ENCODE results near the gene HAGH.

DNA sequence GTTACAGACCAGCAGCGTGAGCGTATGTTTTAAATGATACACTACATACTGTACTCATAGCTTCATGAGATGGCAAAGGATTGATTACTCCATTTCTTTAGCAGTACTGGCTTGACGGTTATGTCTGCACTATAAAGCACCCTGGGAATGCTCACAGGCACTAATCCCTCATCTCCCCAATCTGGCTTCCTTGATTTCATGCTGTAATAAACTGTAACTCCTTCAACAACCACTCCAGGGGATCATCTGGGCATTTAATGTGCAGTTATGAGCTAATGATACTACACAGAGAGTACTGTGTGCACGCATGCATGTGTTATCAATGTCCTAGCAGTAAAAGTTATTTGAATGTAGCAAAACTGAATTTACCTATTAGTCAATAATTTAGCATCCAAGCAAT, 25.2 kb upstream of the HAGH start:
- no peak for TF ChIP-seq TAF1 (IDR thresholded peaks at IDR 0.05; ENCODE audit: borderline replicate concordance, low read depth, low read length)
- no peak for TF ChIP-seq POLR2AphosphoS5 (IDR thresholded peaks at IDR 0.05; ENCODE audit: low read depth, low read length)
